IPS-NIHi11 (cell line): ENCODE measurements around the gene TRIM27.
A peak's percentile ranks its signal among the peaks of the same experiment; 100 is the strongest.
"Not testable (repeated sequence)": the region's sequence is repeated elsewhere in the genome, so short reads cannot be mapped to it uniquely, and the experiment has no call there.

Source experiments
- DNase-seq: peaks from one replicate; pipeline ENCODE4 v3.0.0; 2012; ENCODE audit warnings: mixed read lengths, low spot score

The TRIM27 gene

DNA sequence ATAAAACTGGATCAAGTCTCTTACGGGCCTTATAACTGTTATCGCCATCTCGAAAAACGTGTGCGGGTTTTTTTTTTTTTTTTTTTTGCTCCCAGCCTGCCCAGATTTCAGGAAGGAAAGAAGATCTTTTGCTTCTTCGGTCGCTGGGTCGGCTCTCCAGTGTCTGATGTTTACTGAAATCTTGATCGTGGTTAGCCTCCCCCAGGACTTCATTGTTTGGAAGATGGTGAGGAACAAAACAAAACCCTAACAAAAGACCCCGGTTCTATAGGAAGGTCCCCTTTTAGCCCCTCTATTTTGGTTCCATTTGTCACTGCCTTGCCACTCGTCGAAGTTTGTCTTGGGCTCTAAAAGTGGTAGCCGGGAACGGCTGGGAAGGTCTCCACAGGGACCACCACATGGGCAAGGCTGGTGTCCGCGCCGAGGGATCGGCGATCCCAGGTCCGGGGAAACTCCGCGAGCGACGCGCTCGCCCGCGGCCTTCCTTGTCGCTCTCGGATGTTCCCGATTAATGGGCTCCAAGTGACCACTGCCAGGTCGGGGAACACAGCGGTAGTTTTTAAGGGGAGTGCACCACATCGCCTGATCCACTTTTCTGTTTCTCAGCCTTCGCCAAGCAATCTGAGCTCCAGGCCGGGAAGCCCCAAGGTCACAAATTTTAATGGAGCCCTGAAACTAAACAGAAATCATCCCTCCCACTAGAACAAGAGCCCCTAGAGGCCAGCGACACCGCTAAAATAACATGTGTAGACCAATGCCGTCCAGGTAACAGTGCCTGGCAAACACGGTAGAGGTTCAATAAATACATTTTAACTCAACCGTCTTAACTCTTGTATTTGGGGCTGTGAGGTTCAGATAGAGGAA, 27.0 kb downstream of the TRIM27 start:
- peak; percentile 49 for DNase-seq

DNA sequence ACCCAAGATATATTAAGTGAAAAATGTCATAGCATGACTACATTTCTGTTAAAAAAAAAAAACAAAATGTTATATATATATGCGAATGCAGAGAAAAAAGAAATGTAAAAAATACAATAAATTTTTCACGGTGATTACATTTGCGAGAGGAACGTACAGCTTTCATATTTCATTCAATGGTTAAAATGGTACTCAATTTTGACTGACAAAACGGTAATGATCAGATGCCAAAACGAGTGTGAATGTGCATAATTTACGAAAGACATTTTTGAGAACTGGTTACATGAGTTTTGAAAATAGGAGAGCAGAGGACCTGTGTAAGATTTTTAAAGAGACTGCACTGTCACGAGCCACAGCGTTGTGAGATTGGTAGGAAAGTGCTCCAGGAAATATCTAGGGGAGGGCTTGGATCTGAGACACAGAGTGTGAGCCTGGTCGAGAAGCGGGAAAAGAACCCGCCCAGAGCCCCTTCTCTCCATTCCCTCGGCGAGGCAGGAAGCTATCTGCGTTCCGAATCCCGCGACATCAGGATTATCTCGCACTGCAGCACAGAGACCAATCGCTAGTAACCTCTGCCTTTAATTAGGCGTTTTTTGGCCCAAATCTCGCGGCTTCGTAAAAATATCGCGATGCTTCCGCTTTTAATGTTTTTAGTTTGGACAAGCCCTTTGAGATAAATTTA, 28.5 kb downstream of the TRIM27 start:
- peak; percentile 88 for DNase-seq

- no peak for DNase-seq
Measured at GRCh38 chr6:28893172-28893799, 30.5 kb downstream of the TRIM27 start.

- DNase-seq, result no peak
Measured at GRCh38 chr6:28892525-28892924, 31.3 kb downstream of the TRIM27 start.

GRCh38 chr6:28887796-28888496, 35.8 kb downstream of the TRIM27 start:
- DNase-seq, result no peak

DNA sequence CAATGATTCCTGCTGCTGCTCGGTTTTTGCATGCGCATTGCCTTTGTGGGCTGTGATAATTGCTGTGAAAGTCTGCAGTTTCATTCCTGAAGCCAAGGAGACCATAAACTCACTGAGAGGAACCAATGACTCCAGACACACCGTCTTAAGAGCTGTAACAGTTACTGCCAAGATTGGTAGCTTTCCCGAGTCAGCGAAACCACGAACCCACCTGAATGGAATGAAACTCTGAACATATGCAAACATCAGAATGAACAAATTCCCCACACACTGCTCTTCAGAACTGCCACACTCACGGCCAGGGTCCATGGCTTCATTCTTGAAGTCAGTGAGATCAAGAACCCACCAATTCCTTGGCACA, 37.7 kb downstream of the TRIM27 start:
- DNase-seq, result no peak

GRCh38 chr6:28884423-28885131, 39.2 kb downstream of the TRIM27 start:
- DNase-seq, result no peak

GRCh38 chr6:28880894-28881780, 42.6 kb downstream of the TRIM27 start:
- DNase-seq, result peak; percentile 70

- DNase-seq, result no peak
Measured at GRCh38 chr6:28880519-28880893, 43.3 kb downstream of the TRIM27 start.

DNA sequence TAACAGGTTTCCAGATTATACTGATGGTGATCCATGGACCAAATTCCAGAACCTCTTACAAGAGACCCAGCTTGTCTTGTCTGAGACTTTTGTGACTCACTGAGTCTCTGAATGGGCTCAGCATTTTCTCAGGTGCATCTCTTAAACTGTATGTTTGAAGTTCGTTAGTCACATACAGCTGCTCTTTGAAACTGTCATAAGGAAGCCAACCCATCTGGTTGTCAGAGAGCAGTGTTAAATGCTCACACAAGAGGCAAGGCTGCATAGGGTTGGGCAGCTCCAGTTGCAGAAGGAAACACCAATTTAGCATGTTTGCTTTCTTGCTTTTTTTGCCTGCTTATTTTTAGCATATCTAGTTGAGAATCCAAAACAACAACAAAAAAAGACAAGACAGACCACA, 47.1 kb downstream of the TRIM27 start:
- no peak for DNase-seq

DNA sequence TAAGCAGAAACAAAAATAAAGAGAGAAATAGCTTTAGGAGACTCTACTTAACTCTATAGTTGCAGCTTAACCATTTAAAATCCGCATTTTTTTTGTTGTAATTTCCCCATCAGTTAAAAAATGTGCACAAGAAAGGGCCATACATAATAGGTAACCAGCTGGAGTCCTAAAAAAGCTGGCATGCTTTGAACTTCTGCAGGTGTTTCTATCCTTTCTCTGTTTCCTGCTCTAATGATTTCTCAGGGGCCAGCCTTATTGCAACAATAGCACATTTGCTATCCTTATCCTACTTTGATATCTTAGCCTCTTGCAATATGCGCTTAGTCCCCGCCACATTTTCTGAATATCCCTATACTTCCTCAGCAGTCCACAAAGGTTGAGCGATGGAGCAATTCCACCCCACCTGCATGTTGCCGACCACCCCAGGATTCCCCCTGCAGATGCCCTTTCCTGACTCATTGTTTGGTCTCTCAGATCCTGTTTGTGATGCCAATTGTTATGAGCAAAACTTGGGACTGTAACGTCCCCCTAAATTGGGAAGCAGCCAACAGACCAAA, 48.5 kb downstream of the TRIM27 start:
- peak; percentile 15 for DNase-seq

GRCh38 chr6:28872157-28872817, 51.5 kb downstream of the TRIM27 start:
- not testable (repeated sequence) for DNase-seq

DNA sequence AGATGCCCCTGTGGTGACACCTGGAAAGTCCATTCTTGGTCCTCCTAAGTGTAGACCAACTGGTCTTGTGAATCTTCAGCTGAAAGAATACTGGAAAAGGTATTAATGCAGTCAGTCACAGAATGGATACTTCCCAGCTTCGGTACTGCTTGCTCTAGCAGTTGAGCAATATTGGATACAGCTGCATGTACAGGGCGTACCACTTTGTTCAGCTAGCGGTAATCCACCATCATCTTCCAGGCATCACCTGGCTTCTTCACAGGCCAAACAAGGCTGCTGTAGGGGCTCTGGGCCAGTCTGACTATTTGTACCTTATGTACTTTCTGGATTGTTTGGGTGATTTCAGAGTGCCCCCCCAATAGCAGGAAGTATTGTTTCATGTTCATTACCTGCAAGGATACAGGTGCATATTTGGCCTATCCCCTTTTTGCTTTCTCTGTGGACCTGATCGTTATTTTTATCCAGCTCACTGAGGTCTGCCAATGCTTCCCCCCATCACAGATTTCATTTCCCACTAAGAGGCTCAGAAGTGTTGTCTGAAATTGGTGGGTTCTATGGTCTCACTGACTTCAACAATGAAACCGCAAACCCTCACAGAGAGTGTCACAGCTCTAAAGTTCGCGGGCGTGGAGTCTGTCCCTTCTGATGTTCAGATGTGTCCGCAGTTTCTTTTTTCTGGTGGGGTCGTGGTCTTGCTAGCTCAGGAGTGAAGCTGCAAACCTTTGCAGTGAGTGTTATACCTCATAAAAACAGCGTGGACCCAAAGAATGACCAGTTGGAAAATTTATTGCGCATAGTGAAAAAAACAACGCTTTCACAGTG, 52.2 kb downstream of the TRIM27 start:
- DNase-seq, result no peak

GRCh38 chr6:28868873-28869272, 54.9 kb downstream of the TRIM27 start:
- DNase-seq, result no peak

GRCh38 chr6:28867086-28867409, 56.7 kb downstream of the TRIM27 start:
- no peak for DNase-seq

- peak; percentile 14 for DNase-seq
Measured at GRCh38 chr6:28866205-28867085, 57.3 kb downstream of the TRIM27 start.

- no peak for DNase-seq
Measured at GRCh38 chr6:28865401-28866204, 58.2 kb downstream of the TRIM27 start.
